Measurements from ENCODE around the gene UBL3. TPM values are rescaled to one million over a fixed set of nuclear protein-coding genes. Genes with fewer than 3 reads are reported as not detected.

Gene UBL3
- polyA plus RNA-seq, 4 donors = 20.6 to 46.7 (median 42.1) TPM

- DNase-seq = no peak
- FAIRE-seq = no peak
- WGBS, 3 donors = 87 to 92% (median 90%) methylated on average over 1 of the region's 1 CpG
These were observed 131.7 kb downstream of the UBL3 start for GRCh38 chr13:29718694-29719093.

GRCh38 chr13:29716493-29716892, 133.9 kb downstream of the UBL3 start:
- Histone ChIP-seq H3K9me3 (ENCODE audit: control insufficient read depth in 2 of 2, insufficient read depth in 1 of 2, low read depth in 1 of 2, low read length in 1 of 2) (peaks cover 0 to 9% of the 10 kb centered on the region in 2 donors), H3K27me3 (ENCODE audit: control insufficient read depth in 3 of 3, insufficient read depth in 3 of 3, low read length in 3 of 3) (no peaks in the 10 kb centered on the region), H3K4me3 (ENCODE audit: low read depth in 1 of 3, low read length in 3 of 3) (no peak overlapping the region), H3K36me3 (ENCODE audit: control insufficient read depth in 3 of 3, insufficient read depth in 2 of 3, low read depth in 1 of 3, low read length in 3 of 3) (no peaks in the 10 kb centered on the region), H3K4me1 (ENCODE audit: control insufficient read depth in 3 of 3, insufficient read depth in 2 of 3, low read depth in 1 of 3, low read length in 2 of 3) (peaks cover 0 to 5% (median 3%) of the 10 kb centered on the region in 3 donors), H3K27ac (ENCODE audit: low read depth in 1 of 3, low read length in 2 of 3) (no peak overlapping the region)
- 80 to 90% (median 80%) methylated on average over 3 of the region's 3 CpGs for WGBS, 3 donors
- FAIRE-seq (no peak), DNase-seq (no peak)

More at GRCh38 chr13:29718694-29719093, 131.7 kb downstream of the UBL3 start:
- Histone ChIP-seq H3K4me1 (ENCODE audit: control insufficient read depth in 3 of 3, insufficient read depth in 2 of 3, low read depth in 1 of 3, low read length in 2 of 3) (no peaks in the 10 kb centered on the region), H3K36me3 (ENCODE audit: control insufficient read depth in 3 of 3, insufficient read depth in 2 of 3, low read depth in 1 of 3, low read length in 3 of 3) (no peaks in the 10 kb centered on the region), H3K9me3 (ENCODE audit: control insufficient read depth in 2 of 2, insufficient read depth in 1 of 2, low read depth in 1 of 2, low read length in 1 of 2) (peaks cover 0 to 9% of the 10 kb centered on the region in 2 donors), H3K27ac (ENCODE audit: low read depth in 1 of 3, low read length in 2 of 3) (no peak overlapping the region), H3K4me3 (ENCODE audit: low read depth in 1 of 3, low read length in 3 of 3) (no peak overlapping the region), H3K27me3 (ENCODE audit: control insufficient read depth in 3 of 3, insufficient read depth in 3 of 3, low read length in 3 of 3) (no peaks in the 10 kb centered on the region)

Data from small intestine (tissue), 7 donors.